Measurements from ENCODE around the gene S100A7A.

S100A7A gene

GRCh38 chr1:153374071-153374470 lies 42.2 kb upstream of the S100A7A start:
- no peak overlapping the region for H3K4me3 ChIP-seq (ENCODE audit: low read depth, low read length)
- no peak for DNase-seq (ENCODE audit: low read depth, low spot score)
- CTCF ChIA-PET, result interaction anchor here (2.4 kb wide), 1 partner anchor 21 kb away, joined by 16 read pairs; no protein-coding TSS in a partner anchor
- TF ChIP-seq CTCF (IDR thresholded peaks at IDR 0.05; ENCODE audit: insufficient read depth, low read length, missing control alignments), result no peak
- POLR2A ChIA-PET, result no interaction called here

GRCh38 chr1:153375511-153375910 lies 40.8 kb upstream of the S100A7A start, which contains the start of gene S100A12:
Gene S100A12 (minus strand): TSS chr1:153375621. CDS start chr1:153374592, 1,029 bp downstream.
- POLR2A ChIA-PET, result no interaction called here
- peak; percentile 53 for DNase-seq (ENCODE audit: low read depth, low spot score)
- no peak for TF ChIP-seq CTCF (IDR thresholded peaks at IDR 0.05; ENCODE audit: insufficient read depth, low read length, missing control alignments)

GRCh38 chr1:153379591-153379990 lies 36.7 kb upstream of the S100A7A start:
- TF ChIP-seq CTCF (IDR thresholded peaks at IDR 0.05; ENCODE audit: insufficient read depth, low read length, missing control alignments), result no peak
- H3K4me3 ChIP-seq (ENCODE audit: low read depth, low read length), result no peak overlapping the region
- CTCF ChIA-PET, result no interaction called here
- no peak for DNase-seq (ENCODE audit: low read depth, low spot score)
- POLR2A ChIA-PET, result no interaction called here

More at GRCh38 chr1:153375511-153375910, 40.8 kb upstream of the S100A7A start, which contains the start of gene S100A12:
- H3K4me3 ChIP-seq (ENCODE audit: low read depth, low read length), result no peak within 1 kb of the TSS
- CTCF ChIA-PET, result interaction anchor here (1.2 to 1.7 kb wide), 4 partner anchors 20 to 135 kb away, joined by 3 to 5 read pairs (median 4); no protein-coding TSS in a partner anchor

- TF ChIP-seq CTCF (IDR thresholded peaks at IDR 0.05; ENCODE audit: insufficient read depth, low read length, missing control alignments), result no peak
- ChIA-PET POLR2A (no interaction called here), CTCF (no interaction called here)
- no peak overlapping the region for H3K4me3 ChIP-seq (ENCODE audit: low read depth, low read length)
- DNase-seq (ENCODE audit: low read depth, low spot score), result no peak
Measured at GRCh38 chr1:153380711-153381110, 35.6 kb upstream of the S100A7A start.

GRCh38 chr1:153384958-153385580 lies 31.3 kb upstream of the S100A7A start:
- no peak overlapping the region for H3K4me3 ChIP-seq (ENCODE audit: low read depth, low read length)
- no peak for TF ChIP-seq CTCF (IDR thresholded peaks at IDR 0.05; ENCODE audit: insufficient read depth, low read length, missing control alignments)
- ChIA-PET CTCF (no interaction called here), POLR2A (no interaction called here)
- DNase-seq (ENCODE audit: low read depth, low spot score), result no peak

GRCh38 chr1:153386500-153386901 lies 29.8 kb upstream of the S100A7A start:
- ChIA-PET CTCF (no interaction called here), POLR2A (no interaction called here)
- no peak overlapping the region for H3K4me3 ChIP-seq (ENCODE audit: low read depth, low read length)
- TF ChIP-seq CTCF (IDR thresholded peaks at IDR 0.05; ENCODE audit: insufficient read depth, low read length, missing control alignments), result no peak
- no peak for DNase-seq (ENCODE audit: low read depth, low spot score)

Measured in AG04449 (cell line).